CMK (cell line): ENCODE results near the gene WRNIP1.
A peak's percentile ranks its signal among the peaks of the same experiment; 100 is the strongest.

Experiments used
- DNase-seq: peaks from one replicate; pipeline ENCODE4 v3.0.0-alpha.2; 2010; ENCODE audit warnings: low read depth

Gene WRNIP1

GRCh38 chr6:2765166-2765895, at the start of gene WRNIP1:
WRNIP1 (plus strand) TSS chr6:2765393; CDS start chr6:2765623, 230 bp downstream.
- peak; percentile 80 for DNase-seq

- no peak for DNase-seq
Observed at GRCh38 chr6:2715737-2716136, 49.5 kb upstream of the WRNIP1 start.

- no peak for DNase-seq
Observed at GRCh38 chr6:2716936-2717700, 48.1 kb upstream of the WRNIP1 start.

- DNase-seq, result no peak
Observed at GRCh38 chr6:2718334-2719092, 46.7 kb upstream of the WRNIP1 start.

- no peak for DNase-seq
Observed at GRCh38 chr6:2719093-2719455, 46.1 kb upstream of the WRNIP1 start.

GRCh38 chr6:2721219-2721618, 44.0 kb upstream of the WRNIP1 start:
- DNase-seq, result no peak

- no peak for DNase-seq
Observed at GRCh38 chr6:2725364-2725988, 39.7 kb upstream of the WRNIP1 start.

- no peak for DNase-seq
Observed at GRCh38 chr6:2725999-2726567, 39.1 kb upstream of the WRNIP1 start.

GRCh38 chr6:2729921-2730320, 35.3 kb upstream of the WRNIP1 start:
- DNase-seq, result no peak

GRCh38 chr6:2730353-2731107, 34.7 kb upstream of the WRNIP1 start:
- DNase-seq, result no peak

- no peak for DNase-seq
Observed at GRCh38 chr6:2731281-2731909, 33.8 kb upstream of the WRNIP1 start.

- no peak for DNase-seq
Observed at GRCh38 chr6:2732503-2733089, 32.6 kb upstream of the WRNIP1 start.

GRCh38 chr6:2733324-2733723, 31.9 kb upstream of the WRNIP1 start:
- DNase-seq, result peak; percentile 62

- DNase-seq, result peak; percentile 34
Observed at GRCh38 chr6:2733736-2734480, 31.3 kb upstream of the WRNIP1 start.

- DNase-seq, result no peak
Observed at GRCh38 chr6:2734488-2735166, 30.6 kb upstream of the WRNIP1 start.

- no peak for DNase-seq
Observed at GRCh38 chr6:2737885-2738284, 27.3 kb upstream of the WRNIP1 start.

GRCh38 chr6:2738373-2738979, 26.7 kb upstream of the WRNIP1 start:
- no peak for DNase-seq

GRCh38 chr6:2739335-2739734, 25.9 kb upstream of the WRNIP1 start:
- no peak for DNase-seq

GRCh38 chr6:2740581-2740980, 24.6 kb upstream of the WRNIP1 start:
- no peak for DNase-seq
